GM19438 (cell line): ENCODE results near the gene TSLP.

Experiments
- ATAC-seq: cut with Tn5 transposase; IDR thresholded peaks from one replicate; pipeline ENCODE4 v1.9.1; 2021; ENCODE audit warnings: low read depth; ENCODE audit not compliant: unreplicated experiment

The TSLP gene

GRCh38 chr5:111071413-111071812, at the start of gene TSLP:
Gene TSLP, plus strand, starts transcription at chr5:111071713. Its CDS starts 178 bp downstream, at chr5:111071891.
- ATAC-seq, result no peak

DNA sequence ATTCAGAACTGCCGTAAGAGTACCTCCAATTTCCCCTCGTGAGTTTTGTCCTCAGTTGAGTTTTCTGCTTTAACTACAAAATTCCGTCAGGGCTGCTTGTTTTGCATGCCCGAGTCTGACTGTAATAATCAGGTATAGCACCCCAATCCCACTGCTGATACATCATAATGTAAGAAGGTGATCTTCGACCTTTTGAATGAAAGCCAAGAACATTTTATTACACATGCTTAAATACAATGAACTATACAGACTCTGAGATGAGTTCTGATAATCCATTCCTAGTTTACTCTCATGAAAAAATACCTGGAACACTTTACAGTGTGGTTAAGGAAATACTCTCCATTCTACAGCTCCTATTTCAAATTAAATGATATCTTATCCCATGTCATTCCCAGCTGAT, 49.2 kb upstream of the TSLP start:
- no peak for ATAC-seq

GRCh38 chr5:111028865-111029264, 42.6 kb upstream of the TSLP start:
- ATAC-seq, result no peak

- ATAC-seq, result no peak
These were observed 27.6 kb upstream of the TSLP start for GRCh38 chr5:111043712-111044506.

- ATAC-seq, result no peak
These were observed 13.4 kb upstream of the TSLP start for GRCh38 chr5:111058064-111058463.

GRCh38 chr5:111060169-111060568, 11.3 kb upstream of the TSLP start:
- ATAC-seq, result no peak

DNA sequence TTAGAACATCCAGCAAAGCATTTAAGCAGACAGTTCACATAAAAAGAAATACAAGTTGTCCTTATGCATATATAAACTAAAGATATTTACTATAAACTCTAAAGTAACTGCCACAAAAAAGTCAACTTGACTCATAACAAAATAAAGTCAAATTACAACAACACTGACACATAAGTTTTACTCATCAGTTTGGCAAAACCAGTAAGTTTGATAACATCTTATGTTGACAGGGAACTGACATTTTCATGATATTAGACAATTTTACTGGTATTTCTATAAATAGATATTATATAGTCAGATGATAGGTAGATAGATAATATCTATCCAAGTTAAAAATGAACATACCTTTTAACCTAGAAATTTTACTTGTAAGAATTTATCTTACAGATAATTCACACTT, 9.9 kb upstream of the TSLP start:
- ATAC-seq, result no peak

GRCh38 chr5:111063709-111064322, 7.7 kb upstream of the TSLP start:
- no peak for ATAC-seq

DNA sequence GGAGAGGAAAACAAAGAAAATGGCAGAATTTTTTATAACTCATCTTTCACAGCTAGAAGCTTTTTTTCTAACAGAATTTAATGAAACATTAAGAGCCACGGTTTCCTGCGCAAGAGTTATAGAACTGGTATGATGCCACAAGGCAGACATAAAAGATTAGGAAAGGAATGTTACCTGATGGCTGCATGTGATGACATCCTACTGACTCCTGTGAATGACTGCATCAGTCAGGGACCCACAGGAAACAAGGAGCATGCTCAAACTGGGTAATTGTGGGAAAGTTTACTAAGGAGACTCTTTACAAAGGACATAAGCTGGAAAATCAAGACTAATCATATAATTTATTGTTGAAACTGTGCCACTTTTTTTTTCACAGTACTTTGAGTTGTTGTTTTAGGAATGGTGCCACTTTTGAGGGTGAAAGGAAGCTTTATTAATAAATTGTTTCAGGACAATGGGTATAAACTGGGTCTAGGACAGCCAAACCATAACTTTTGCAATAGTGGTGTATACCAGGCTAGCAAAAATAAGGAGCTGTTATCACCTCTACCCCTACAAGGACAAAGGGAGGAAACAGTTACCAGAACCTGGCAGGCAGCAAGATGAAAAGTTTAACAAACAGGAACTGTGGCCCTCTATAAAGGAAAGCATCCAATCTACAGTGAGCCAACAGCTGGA, 5.1 kb upstream of the TSLP start:
- ATAC-seq, result no peak

DNA sequence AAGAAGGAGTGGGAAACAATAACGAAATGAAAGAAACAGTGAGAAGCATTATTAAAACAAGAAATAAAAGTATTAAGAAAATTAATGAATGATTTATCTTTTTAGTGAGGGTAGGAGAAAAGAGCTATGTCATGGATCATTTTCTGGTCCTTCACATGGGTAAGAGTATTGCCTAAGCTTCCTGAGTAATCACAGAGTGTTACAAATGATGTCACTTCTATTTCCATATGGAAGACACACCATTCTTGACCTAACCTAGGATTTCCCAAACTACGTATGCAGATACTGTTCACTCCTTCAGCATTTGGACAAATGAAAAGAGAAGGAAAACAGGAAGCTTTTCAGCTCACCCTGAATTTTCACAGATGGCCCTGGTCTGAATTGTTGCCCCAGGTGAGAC, 3.3 kb upstream of the TSLP start:
- no peak for ATAC-seq

DNA sequence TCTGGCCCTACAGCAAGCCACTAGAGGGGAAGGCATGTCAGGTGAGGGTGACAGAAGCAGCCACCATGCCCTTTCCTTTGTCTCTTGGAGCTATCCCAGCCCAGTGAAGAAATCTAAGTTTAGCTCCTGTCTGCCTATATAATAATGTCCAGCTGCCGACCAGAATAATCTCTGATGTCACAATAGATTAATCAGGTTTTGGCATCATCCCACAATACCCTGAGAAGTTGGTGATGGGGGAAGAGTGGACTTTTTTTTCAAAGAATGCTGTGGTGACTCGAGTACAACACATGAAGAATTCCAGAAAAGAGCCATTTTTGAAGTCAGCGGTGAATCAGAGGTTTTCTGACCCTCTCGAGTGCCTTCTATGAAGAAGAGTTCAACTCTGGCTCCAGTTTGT, 1.7 kb upstream of the TSLP start:
- no peak for ATAC-seq

GRCh38 chr5:111070272-111071134, 1.0 kb upstream of the TSLP start:
- ATAC-seq, result no peak

DNA sequence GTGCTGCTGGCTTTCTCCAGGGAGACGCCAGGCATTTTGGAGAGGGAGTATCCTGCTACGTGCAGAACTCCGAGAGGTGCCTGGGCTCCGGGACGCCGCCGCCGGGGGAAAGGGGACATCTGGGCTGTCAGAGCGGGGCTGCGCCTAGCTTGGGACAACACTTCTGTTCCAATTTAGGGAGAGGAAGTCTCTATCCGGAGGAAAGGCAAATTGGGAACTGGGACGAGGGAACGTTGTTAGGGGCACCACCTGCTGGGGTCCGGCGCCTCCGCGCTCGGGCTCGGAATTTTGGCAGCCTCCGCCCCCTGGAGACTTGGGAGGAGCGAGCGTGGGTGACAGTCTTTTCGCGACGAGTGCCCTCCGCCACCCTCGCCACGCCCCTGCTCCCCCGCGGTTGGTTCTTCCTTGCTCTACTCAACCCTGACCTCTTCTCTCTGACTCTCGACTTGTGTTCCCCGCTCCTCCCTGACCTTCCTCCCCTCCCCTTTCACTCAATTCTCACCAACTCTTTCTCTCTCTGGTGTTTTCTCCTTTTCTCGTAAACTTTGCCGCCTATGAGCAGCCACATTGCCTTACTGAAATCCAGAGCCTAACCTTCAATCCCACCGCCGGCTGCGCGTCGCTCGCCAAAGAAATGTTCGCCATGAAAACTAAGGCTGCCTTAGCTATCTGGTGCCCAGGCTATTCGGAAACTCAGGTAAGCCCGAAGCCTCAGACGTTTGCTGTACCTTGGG, 1.6 kb downstream of the TSLP start:
- peak; percentile 95 for ATAC-seq

DNA sequence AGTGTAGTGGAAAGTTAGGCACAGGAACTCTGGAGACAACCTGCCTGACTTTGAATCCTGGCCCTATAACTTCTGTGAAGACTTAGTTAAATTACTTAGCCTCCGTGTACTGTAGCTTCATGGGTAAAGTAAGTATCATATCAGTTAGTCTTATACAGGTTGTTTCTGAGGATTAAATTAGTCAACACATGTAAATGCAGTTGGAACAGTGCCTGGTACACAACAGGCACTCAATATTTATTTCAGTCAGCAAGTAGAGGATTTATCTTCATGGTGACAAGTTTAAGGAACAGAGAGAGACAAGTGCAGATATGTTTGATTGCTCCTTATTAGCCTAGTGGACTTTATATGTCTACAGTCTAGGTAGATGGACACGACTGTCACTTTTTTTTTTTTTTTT, 2.7 kb downstream of the TSLP start:
- ATAC-seq, result no peak

GRCh38 chr5:111075520-111075919, 4.0 kb downstream of the TSLP start:
- ATAC-seq, result no peak

DNA sequence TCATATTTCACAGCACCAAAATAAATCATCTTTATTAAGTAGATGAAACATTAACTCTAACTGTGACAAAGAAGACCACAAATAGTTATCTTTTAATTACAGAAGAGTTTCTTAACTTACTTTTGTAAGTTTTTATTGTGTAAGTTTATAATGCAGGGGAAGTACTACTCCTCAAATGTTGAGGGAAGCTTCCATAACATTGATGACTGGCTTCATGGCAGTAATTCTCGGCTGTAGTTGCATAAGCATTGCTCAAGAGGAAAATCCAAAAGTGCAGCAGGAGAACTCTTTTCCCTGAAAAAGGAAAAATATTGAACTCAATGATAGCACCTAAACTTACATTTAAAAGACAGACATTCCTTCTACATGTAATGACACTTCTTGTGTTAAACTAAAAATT, 4.6 kb downstream of the TSLP start:
- ATAC-seq, result no peak

DNA sequence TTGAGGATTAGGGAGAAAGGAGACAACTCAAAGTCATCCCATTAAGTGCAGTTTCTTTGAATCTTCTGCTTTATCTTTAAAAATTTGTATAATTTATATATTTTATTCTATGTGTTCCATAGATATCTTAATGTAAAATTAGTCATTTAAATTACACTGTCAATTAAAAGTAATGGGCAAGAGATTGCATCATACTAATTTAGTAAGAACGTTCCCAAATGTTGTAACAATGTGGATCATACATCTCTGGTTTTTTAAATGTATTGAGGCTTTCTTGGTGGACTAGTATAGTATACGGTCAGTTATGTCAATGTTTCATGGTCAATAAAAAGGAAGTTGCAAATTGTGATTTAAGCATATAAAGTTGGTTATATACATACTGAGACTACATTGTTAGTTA, 6.2 kb downstream of the TSLP start:
- no peak for ATAC-seq

DNA sequence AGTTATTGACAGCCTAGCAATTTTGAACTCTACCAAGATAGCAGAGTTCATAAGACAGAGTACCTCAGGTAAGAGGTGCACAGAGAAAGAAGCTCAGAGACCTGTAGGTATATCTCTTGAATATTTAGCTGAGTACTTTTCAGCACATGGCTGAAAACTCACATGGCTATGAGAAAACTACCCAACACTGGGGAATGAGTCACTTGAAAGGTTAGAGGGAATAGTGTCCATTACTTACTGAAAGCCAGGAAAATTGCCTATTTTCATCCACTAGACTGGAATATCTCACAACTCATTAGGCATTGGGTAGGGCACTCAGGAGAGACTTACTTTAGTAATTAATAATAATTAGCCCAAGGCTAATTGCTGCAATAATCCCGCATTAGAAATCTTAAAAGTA, 8.3 kb downstream of the TSLP start:
- no peak for ATAC-seq

DNA sequence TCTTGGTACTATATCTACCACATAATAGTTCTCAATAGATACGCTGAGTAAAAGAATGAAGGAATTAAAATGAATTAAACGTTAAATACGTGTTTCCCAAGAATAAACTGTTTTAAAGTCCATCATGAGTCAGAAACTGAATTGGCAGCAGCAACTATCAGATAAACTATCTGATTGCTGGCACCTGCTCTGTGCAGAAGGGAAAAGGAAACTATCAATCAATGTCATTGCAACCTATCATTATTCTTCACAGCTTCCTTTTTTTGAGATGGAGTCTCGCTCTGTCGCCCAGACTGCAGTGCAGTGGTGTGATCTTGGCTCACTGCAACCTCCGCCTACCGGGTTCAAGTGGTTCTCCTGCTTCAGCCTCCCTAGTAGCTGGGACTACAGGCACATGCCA, 11.8 kb downstream of the TSLP start:
- no peak for ATAC-seq
